Activated T-helper 1 cell treated with anti-CD3 and anti-CD28 coated beads, Interleukin-2, amount 50 U/mL, for 16 hours (primary cell): ENCODE results near the gene ALS2.

Experiments used
- DNase-seq, 2 donors: peaks; one replicate each; pipeline ENCODE4 v3.0.0-alpha.2; 2020; ENCODE audit warnings: low read depth in 1 of 2, low spot score in 1 of 2

The ALS2 gene

DNA sequence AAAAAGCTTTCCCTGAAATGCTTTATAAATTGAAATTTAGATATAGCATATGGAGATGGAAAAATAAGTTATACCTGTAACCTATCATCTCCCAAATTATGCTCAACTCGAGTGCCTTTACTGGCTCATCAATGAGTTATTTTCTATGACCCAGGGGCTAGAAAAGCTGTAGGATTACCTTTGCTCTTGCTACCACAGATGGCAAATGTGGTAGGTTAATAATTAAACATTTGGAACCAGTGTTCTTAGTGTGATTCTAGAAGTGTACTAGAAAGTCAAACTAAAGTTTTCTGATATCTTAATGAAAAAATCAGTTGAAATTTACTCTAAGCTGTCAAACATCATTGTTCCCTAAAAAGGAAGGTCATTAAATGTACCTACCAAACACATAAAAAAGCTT is 22.5 kb downstream of the ALS2 start:
- DNase-seq, result no peak

DNA sequence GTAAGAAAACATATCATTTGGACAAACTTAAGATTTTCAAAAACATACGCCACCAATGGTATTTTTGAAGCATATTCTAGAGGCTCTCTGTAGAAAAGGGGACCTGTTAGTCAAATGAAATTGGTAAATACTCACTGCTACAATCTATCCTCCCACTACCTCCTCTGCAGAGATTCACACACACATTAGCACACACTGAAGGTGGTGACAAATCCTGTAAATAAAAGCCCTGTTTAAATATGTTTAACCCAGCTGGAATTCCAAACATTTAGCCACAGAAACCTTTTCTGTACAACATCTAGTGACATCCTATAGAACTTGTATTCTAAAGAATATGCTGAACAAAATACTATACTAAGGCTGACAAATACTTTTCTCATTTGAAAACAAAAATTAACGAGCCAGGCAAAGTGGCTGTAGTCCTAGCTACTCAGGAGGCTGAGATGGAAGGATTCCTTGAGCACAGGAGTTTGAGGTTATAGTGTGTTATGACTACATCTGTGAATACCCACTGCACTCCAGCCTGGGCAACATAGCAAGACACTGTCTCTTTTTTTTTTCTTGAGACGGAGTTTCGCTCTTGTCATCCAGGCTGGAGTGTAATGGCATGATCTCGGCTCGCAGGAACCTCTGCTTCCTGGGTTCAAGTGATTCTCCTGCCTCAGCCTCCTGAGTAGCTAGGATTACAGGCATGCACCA is 25.9 kb downstream of the ALS2 start:
- no peak for DNase-seq

DNA sequence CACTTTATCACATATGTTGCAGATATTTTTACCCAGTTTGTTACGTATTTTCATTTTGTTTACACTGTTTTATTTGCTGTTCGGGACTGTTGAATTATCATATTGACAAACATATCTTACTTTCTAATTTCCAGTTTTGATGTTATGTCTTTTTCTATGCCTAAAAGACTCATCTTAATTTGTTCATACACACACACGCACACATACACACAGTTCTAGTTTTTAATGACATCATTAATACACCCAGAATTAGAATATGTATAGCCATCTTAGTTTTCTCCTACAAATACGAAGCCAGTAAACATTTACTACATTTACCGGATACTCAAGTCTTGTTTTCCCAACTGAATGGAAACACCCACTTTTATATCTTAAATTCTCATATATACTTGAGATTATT is 29.2 kb downstream of the ALS2 start:
- DNase-seq, result no peak

DNA sequence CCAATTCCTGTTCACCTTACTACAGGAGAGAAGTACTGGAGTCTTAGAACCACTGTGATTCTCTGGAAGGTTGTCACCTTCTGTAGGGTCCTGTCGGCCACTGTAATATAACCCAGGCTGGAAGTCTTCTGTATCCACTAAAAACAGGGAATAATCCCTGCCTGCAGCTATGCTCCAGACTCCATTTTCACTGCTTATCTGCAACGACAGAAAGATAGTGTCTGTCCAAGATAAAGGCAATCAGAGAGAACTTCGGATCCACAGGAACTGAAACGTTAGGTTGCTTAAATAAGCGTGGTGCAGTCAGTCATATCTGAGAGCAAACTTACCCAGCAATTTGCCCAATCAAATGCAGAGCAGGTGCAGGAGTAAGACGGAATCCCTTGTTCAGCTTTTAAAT is 34.2 kb downstream of the ALS2 start:
- no peak for DNase-seq

DNA sequence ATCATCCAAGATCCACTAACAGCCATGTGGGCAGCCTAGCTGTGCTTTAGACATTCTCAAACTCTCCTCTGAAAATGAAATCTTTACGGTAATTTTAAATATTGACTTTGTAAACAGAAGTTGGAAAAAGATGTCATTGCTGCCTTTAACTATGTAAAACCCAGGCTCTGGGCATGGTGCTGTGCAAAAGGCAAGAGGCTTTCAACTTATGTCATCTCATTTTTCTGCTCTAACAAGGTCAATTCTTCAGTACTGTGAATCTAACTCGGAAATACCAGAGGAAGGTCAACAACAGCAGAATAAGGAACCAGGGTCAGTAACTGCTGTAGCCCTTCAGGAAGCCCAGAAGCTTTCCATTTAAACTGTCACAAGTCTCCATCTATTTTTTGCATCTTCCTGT is 45.2 kb downstream of the ALS2 start:
- DNase-seq, result no peak

DNA sequence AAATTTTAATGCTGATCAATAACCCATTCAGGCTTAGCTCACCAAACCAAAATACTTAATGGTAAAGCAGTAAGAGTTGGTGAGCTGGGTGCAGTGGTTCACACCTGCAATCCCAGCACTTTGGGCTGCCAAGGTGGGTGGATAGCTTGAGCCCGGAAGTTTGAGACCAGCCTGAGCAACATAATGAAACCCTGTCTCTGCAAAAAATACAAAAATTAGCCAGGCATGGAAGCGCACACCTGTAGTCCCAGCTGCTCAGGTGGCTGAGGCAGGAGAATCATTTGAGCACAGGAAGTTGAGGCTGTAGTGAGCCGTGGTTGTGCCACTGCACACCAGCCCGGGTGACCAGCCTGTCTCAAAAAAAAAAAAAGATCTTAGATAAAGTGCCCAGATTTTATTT is 46.6 kb downstream of the ALS2 start:
- DNase-seq, result no peak

DNA sequence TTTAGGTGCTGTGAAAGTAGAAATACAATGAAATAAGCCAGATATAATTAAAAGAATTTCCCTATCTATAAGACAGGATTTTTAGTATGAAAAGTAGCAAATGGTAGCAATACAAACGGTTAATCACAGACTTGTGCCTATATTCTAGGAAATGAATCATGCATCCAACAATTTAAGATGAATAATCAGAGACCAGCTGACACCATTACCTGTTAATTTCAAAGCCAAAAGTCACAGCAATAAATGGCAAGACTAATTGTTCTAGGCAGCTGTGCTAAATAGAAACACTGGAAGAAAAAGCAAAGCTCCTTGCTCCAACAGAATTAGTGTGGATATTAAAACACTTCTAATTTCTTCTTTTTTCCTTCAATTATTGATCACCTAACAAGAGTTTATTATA is 47.2 kb downstream of the ALS2 start:
- no peak for DNase-seq

DNA sequence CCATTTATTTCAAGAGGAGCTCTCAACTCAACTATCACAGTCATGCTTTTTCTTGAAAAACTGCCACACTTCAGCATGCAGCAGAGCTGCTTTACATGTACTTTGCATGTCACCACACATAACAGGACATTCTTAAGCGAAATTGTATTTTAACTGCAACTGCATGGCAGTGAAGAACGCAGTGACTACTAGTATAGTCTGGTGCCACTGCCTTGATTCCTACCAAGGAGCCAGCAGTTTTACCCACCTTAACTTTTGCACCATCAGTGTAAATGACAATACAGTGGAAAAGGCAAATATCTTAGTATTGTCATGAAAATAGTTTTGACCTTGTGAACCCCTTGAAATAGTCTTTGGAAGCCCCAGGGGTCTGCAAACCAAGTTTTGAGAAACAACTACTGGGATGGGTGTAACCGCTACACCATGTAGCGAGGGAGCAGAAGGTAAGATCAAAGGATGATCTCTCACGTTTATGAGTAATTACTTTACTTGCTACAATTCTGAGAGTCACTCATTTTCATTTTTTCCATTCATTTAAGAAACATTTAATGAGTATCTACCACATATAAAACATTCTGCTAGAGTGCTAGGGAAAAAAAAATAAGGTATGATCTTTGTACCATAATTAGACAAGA is 50.0 kb downstream of the ALS2 start:
- DNase-seq, result no peak

DNA sequence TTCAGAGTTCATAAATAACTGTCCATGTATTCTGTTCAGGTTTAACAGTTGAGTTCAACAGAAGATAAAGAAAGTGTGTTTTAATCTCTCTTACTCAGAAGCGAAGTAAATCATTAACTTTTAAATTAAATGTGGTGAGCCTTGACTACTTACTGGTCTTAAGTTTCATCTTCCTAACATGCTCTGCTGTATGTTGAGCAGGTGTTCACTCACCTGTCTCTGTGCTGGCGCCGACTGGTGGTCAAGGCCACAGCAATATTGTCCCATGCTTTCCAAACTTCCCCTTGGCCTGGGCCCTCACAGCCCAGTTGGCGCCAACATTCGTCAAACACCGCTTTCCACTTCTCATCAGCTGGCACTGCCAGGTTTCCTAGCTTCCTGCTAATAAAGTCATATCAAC is 65.3 kb downstream of the ALS2 start:
- no peak for DNase-seq

DNA sequence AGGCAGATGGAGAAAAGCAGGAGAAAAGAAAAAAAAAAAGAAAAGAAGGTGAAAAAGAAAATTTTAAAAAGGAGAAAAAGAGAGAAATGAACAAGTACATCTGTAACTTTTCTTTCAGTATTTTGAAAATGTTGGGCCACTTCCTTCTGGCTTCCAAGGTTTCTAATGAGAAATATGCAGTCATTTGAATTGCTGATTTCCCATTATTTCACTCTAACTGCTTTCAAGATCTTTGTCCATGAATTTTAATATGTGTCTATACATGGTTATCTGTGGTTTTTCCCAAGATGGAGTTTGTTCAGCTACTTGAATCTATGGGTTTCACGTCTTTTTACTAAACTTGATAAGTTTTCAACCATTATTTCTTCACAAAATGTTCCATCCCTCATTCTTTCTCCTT is 68.0 kb downstream of the ALS2 start:
- DNase-seq, result no peak

DNA sequence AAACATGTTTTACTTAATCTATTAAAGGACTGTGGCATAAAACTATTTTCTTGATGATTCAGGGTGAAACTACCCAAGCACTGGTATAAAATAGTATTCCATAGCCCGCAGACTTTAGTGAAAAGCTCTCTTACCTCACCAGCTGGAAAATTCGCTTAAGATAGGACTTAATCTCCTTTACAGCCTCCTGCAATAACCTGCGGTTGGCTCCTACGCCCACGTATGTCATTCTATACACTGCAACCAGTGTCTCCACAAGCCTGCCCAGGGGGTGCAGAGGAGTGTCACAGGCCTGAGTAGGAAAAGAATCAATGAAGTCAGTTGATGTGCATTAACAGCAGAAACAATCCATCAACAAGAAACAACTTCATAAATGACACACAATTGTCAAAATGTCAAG is 71.0 kb downstream of the ALS2 start:
- DNase-seq, result no peak

DNA sequence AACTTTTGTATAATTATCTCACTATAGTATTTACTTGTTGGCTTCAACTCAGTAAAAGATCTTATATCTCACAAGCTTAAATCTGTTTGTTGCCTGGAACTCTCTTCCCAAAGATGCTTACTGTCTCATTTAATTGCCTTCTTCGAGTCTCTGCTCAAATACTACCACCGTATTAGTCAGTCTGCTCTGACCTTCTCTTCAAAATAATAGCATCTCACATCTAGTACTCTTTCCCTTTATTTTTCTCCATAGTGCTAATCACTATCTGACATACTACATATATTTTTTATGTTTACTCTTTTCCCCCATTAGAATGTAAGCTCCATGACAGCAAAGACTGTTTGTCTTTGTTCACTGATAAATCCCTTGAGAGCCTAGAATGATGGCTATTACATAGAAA is 71.7 kb downstream of the ALS2 start:
- DNase-seq, result no peak

DNA sequence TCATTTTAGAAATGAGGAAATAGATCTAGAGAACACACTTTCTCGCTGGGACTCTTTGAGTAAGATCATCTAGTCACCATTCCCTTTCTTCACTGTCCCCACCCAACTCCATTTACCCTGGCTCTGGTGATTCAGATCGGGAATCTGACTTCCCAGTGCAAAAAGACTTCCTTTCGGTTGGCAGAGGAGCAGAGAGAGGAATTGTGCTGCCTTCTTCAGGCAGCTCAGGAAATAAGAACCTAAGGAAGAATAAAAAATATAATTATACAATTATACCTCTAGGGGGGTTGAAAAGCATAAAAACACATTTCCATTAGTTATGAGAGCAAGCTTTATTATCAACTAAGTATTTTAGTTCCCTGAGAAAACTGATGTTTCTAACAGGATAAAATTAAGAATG is 73.0 kb downstream of the ALS2 start:
- DNase-seq, result no peak

DNA sequence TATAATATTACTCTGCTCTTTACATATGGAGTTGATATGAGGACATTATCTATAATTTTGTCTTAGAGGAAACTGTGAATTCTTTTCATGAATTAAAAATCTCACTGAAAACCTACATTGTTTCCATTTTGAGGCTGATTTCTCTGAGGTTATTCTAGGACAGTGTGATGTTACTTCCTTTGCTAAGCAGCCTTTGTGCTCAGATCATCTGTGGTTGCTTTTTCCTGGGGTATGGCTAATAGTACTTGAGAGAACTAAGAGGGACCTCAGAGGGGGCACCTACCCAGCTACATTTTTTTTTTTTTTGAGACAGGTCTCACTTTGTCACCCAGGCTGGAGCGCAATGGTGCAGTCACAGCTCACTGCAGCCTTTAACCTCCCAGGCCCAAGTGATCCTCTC is 73.6 kb downstream of the ALS2 start:
- no peak for DNase-seq

DNA sequence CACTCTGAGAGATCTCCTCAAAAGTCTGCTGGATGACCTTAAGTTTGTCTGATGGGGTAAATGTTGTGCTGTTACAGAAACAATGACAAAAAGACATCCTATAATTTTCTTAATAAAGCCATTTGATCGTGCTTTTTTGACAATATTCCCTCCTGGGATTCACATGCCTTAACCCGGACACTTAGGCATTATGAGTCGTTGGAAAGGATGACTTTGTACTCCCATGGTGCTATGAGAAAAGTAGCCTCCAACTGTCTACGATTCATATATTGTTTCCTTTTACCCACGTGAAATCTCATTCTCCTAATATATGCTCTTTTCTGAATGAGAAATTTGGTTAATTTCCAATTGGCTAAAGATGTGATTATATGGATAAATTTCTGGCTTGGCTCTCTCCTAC is 76.2 kb downstream of the ALS2 start:
- no peak for DNase-seq

DNA sequence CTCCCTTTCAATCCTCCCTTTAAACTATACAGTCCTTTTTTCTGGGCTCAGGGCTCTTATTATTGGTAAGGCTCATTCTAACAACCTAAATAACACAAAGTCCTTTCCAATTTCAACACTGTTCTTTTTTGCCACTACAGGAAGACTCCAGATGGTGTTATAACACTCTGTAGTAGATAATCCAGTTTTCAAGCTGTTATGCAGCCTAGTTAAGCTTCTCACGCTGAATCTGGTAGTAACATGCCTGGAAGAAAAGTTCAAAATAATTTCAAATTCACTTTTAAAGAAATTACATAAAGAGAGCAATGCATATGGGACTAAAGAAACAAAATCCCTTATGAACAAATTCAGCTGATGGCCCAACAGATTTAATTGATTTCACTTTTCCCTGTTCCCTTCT is 79.1 kb downstream of the ALS2 start:
- no peak for DNase-seq

DNA sequence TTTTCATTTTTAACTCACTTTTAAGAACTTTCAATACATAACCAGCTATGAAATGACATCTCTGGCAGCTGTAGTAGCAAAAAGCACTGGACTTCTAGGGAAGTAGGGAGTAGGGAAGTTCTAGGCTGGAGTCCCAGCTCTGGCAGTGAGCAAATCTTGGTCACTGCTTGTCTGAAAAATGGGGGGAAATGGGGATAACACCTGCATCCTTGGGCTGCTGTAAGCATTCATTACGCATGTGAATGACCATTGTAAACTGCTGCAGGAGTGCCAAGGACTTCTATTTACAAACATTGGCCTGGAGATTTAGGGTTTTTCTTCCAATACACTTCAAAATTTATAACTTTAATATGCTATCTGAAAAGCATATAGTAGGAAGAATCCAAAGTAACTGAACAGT is 81.3 kb downstream of the ALS2 start:
- no peak for DNase-seq

DNA sequence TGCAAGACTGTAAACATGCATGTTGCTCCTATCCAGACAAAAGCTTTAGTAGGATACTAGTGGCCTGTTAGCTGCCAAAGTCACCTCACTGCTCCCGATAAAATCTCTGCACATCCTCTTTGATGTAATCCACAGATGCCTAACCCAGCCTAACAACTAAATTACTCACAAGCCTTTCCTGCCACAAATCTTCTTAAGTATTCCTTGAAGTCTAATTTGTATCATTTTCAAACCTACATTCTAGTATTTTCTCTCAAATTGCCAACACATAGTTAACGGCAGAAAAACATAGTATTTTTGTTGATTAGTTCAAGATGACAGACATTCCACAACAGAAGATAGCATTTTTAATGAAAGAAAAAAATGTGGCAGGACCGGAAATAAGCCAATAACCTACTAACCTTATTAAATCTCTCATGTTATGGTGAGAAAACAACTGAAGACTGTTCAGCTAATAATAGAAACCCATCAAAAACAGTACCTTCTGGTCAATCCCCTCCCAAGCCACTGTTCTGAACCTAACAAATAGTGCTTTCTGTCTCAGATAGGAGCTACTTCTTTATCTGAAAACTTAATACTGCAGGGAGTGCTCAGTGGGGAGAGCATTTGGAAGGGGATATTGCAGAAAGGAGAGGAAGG is 82.0 kb downstream of the ALS2 start, which contains the start of gene MPP4:
Gene MPP4 (minus strand): TSS at position 57 of the 639 bp plus-strand sequence. CDS start 4,690 bp downstream, outside the sequence.
- no peak for DNase-seq

DNA sequence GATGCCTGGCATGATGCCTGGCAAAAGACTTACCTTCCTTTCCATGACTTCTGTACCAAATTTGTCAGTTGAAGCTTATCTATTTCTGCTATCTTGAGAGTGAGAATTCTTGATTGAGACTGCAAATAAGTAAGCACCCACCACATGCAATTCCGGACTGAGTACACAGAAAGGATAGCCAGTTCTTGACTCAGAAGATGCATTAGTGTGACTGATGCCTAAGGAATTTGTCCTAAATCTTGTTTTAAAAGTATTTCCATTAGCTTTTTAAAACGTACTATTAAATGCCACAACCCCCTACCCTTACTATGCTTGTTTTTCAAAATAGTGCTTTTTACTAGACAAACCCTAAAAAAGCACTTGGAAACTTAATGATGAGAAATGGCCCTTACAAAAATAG is 82.8 kb downstream of the ALS2 start:
- no peak for DNase-seq

DNA sequence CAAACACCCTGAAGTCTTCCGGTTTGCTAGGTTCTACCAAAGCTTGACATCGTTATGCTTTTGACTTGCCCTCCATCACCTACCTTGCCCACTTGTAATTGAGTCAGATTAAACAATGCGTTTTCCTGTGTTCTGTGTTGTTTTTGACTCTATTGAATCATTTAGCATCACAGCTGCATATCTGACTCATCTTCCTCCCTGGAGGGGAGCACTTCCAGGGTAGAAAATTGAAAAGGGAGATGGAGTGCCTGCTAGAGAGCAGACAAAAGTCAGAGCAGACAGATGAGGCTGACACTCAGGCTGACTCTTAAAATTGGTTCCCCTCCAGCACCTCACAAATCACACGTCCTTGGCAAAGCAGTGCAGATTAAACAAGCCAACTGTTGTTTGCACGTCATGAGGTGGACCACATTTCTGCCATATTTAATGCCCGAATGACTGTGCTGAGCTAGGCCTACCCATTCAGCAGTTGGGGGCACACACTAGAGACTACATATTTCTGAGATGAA is 84.5 kb downstream of the ALS2 start:
- DNase-seq, result no peak

DNA sequence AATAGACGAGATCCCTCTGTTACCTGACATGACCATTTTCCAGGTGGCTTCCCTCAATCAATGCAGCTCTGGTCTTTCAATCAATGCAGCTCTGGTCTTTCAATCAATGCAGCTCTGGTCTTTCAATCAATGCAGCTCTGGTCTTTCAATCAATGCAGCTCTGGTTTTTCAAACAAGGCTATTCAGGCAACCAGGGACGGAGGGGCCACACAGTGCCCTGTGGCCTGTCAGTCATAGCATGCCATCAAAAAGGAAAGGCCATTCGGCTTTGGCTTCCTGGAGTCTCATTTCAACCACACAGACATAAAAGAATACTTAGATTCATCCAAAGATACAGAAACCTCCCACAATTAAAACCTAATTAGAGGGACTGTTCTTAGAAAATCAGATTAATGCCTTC is 95.6 kb downstream of the ALS2 start:
- DNase-seq, result no peak

DNA sequence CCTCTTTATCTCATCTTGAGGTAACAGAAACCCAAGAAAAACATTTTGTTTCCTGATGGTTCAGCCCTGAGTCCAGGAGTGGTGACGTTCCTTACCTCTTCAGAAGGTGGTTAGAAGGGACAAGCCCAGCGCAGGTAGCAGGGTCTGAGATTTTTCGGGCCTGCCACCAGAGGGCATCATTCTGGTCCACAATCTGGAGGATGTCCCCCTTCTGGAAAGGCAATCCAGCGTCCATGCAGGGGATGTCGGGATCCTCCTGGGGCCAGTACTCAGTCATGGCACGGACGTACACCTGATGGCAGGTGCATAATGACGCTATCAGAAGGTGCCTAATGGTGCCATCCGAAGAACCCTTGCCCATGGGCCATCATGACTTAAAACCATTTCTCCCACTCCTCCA is 100.0 kb downstream of the ALS2 start:
- no peak for DNase-seq
